GM18508 (cell line): ENCODE measurements around the gene ABCA3.

Experiments used
- ATAC-seq: cut with Tn5 transposase; IDR thresholded peaks from one replicate; pipeline ENCODE4 v1.9.1; 2021; ENCODE audit warnings: moderate number of reproducible peaks; ENCODE audit not compliant: insufficient read depth, unreplicated experiment

ABCA3 gene

GRCh38 chr16:2319606-2320005 lies 20.9 kb downstream of the ABCA3 start:
- no peak for ATAC-seq

GRCh38 chr16:2317231-2318020 lies 23.1 kb downstream of the ABCA3 start:
- ATAC-seq = no peak

- ATAC-seq = no peak
These were observed 32.2 kb downstream of the ABCA3 start for GRCh38 chr16:2308089-2308962.

GRCh38 chr16:2299915-2300192 lies 40.7 kb downstream of the ABCA3 start:
- no peak for ATAC-seq

- no peak for ATAC-seq
These were observed 41.2 kb downstream of the ABCA3 start for GRCh38 chr16:2299121-2299914.

- no peak for ATAC-seq
These were observed 41.9 kb downstream of the ABCA3 start for GRCh38 chr16:2298621-2299020.

GRCh38 chr16:2297506-2297860 lies 43.0 kb downstream of the ABCA3 start:
- ATAC-seq = no peak

- ATAC-seq = no peak
These were observed 43.6 kb downstream of the ABCA3 start for GRCh38 chr16:2296661-2297505.

GRCh38 chr16:2295056-2295798 lies 45.3 kb downstream of the ABCA3 start:
- no peak for ATAC-seq

- no peak for ATAC-seq
These were observed 48.3 kb downstream of the ABCA3 start for GRCh38 chr16:2292221-2292620.

- ATAC-seq = no peak
These were observed 51.2 kb downstream of the ABCA3 start for GRCh38 chr16:2289282-2289681.

- ATAC-seq = no peak
These were observed 51.8 kb downstream of the ABCA3 start for GRCh38 chr16:2288726-2289125.

GRCh38 chr16:2287916-2288547 lies 52.5 kb downstream of the ABCA3 start:
- no peak for ATAC-seq

GRCh38 chr16:2286550-2286949 lies 54.0 kb downstream of the ABCA3 start:
- no peak for ATAC-seq

- ATAC-seq = no peak
These were observed 54.8 kb downstream of the ABCA3 start for GRCh38 chr16:2285731-2286191.

- ATAC-seq = no peak
These were observed 55.5 kb downstream of the ABCA3 start for GRCh38 chr16:2284797-2285576.

GRCh38 chr16:2284001-2284770 lies 56.3 kb downstream of the ABCA3 start:
- no peak for ATAC-seq
